HEK293 (cell line): ENCODE data around the gene TSPAN9.

Experiments used
- CTCF ChIP-seq: fragments of 450-650 bp; formaldehyde crosslinking; IDR thresholded peaks from 2 replicates; pipeline ENCODE4 v1.5.1; 2016; ENCODE audit warnings: missing biosample characterization, missing genetic modification characterization
- GLI4 ChIP-seq: fragments of 450-650 bp; formaldehyde crosslinking; IDR thresholded peaks from 2 replicates; pipeline ENCODE4 v1.5.1; 2016; ENCODE audit warnings: missing biosample characterization, missing genetic modification characterization
- MEIS1 ChIP-seq: sonication (generic); formaldehyde crosslinking; IDR thresholded peaks from 2 replicates; pipeline ENCODE4 v1.8.1; 2022; ENCODE audit warnings: missing genetic modification reagents, mild to moderate bottlenecking, borderline replicate concordance
- SP2 ChIP-seq: fragments of 450-650 bp; formaldehyde crosslinking; IDR thresholded peaks from 2 replicates; pipeline ENCODE4 v1.5.1; 2016; ENCODE audit warnings: missing biosample characterization, missing genetic modification characterization
- ZBTB1 ChIP-seq: fragments of 450-650 bp; formaldehyde crosslinking; IDR thresholded peaks from 2 replicates; pipeline ENCODE4 v1.5.1; 2016; ENCODE audit warnings: missing biosample characterization, missing genetic modification characterization
- ZNF175 ChIP-seq: fragments of 450-650 bp; formaldehyde crosslinking; IDR thresholded peaks from 2 replicates; pipeline ENCODE4 v1.5.1; 2016; ENCODE audit warnings: missing biosample characterization, missing genetic modification characterization
- ZNF184 ChIP-seq: fragments of 450-650 bp; IDR thresholded peaks from 2 replicates; pipeline ENCODE4 v1.5.1; 2018; ENCODE audit warnings: missing biosample characterization, mild to moderate bottlenecking, missing genetic modification characterization
- ZNF26 ChIP-seq: fragments of 450-650 bp; formaldehyde crosslinking; IDR thresholded peaks from 2 replicates; pipeline ENCODE4 v1.5.1; 2016; ENCODE audit warnings: missing biosample characterization, missing genetic modification characterization

- TF ChIP-seq ZBTB1 (tag by site-specific recombination) (no peak), CTCF (tag by site-specific recombination) (no peak), ZNF26 (tag by site-specific recombination) (no peak), ZNF184 (tag by site-specific recombination) (no peak), SP2 (tag by site-specific recombination) (no peak), GLI4 (tag by site-specific recombination) (no peak), ZNF175 (tag by site-specific recombination) (no peak), MEIS1 (CRISPR knock-in tag) (no peak)
These were observed 7.6 kb downstream of the TSPAN9 start for GRCh38 chr12:3084742-3085141.
